Measurements from ENCODE around the gene ZSWIM8.

DNA sequence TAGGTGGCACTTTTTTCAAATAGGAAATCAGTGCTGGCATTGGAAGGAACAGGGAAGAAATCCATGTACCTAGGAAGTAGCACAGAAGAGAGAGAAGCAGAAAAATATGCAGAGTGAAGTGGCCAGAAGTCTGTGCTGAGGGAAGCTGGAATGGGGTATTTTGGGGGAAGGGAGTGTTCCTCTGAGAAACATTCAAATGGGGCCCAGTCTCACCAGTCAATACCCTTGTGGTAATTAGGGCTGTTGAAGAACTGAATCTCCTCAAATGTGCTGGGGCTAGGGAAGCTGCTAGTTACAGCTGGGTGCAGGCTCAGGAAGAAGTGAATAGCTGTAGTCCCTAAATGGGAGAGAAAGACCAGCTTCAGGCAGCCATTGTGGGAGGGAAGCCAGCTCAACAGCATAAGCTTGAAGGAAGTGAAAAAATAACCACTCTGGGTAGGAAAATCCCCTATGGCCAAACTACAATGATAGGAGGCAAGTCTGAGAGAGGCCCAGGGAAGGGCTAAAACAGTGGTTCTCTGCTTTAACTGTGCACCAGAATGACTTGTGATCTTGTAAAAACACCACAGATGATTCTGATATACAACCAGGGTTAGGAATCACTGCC, 18.4 kb downstream of the ZSWIM8 start:
- TF ChIP-seq GATA2 (IDR thresholded peaks at IDR 0.05; ENCODE audit: low read depth, low read length) (no peak), GATA3 (IDR thresholded peaks at IDR 0.05; ENCODE audit: low read depth, low read length) (no peak)
